Embryonic facial prominence (tissue), 1 donor: ENCODE data around the gene SCRT2.

Source experiments
- DNase-seq: peaks from one replicate; pipeline ENCODE4 v3.0.0-alpha.2; 2016; ENCODE audit errors: extremely low spot score

The SCRT2 gene

GRCh38 chr20:672963-673602 is 2.5 kb downstream of the SCRT2 start:
- no peak for DNase-seq

GRCh38 chr20:671252-672030 is 4.2 kb downstream of the SCRT2 start:
- no peak for DNase-seq

DNA sequence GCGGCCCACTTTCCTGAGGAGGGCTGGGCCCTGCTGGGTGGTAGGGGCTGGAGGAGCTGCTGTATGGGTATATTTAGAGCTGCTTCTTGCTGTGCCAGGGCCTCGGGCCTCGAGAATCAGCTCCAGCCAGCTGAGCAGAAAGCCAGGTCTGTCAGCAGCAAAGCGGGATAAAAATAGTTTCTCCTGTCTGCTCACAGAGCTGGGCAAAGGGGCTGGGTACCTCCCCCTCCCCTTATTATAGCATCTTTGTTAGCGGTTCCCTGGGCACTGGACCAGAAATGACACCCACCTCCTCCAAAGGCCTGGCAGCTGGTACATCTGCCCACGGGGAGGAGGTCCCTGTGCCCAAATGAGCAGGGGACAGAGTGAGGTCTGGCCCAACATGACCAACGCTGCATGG is 6.0 kb downstream of the SCRT2 start:
- DNase-seq: no peak

- no peak for DNase-seq
These were observed 7.0 kb downstream of the SCRT2 start for GRCh38 chr20:668638-669037.

DNA sequence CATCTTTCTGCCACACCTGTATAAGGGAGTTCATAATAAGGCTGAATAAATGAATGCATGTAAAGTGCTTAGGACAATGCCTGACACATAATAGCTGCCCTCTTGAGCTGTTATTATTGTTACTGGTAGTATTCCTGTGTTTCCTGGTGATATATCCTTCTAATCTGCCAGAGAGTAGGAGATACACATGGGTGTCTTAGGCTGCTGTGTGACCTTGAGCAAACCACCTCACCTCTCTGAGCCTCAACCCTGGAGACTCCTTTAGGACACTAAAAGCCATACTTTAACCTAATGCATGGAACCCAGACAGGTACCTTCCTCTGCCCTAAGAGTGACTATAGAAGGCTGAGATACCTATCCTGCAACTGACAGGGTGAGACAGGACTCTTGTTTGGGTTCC is 7.6 kb downstream of the SCRT2 start:
- no peak for DNase-seq

DNA sequence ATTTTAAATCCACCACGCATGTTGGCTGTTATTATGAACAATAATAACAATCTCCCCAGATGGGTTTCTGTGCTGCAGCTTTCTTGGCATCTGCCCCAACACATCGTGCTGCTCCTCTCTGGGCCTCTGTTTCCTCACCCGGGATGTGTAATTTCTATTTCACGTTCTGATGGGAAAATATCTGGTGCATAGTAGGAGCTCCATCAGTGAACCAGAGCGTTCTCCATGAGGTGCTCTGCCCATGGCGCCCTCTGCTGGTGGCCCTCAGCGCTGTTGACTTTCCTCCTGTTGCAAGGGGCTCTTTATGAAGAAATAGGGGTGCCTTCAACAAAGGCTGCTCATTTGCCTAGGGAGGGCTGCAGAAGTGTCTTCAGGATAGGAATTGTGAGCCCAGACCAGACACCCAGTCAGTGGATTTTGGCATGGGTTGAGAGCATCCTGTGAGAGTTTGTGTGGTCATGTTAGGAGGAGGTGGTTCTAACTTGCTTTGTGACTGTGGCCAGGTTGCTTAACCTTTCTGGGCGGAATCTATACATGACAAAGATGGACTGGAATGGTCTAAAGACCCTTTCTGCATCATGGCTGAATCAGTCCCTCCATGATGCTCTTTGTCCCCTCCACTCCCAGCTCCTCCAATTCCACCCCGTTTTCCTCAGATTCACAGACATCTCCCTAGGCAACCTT is 8.1 kb downstream of the SCRT2 start:
- no peak for DNase-seq

DNA sequence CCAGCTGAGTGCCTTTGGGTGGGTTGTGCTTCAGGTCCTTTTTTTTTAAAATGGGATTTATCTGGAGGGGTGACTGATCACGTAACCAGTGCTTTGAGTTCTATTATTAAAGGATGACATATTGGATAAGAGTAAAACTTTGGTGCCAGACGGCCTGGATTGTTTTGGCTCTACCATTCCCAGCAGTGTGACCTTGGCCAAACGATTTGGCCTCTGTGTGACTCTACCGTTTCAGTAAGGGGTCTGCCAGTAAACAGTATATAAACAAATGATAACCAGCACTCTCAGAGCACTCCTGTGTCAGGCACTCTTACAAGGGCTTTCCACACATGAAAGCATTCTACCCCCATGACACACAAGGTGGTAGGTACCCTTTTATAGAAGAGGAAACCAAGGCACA is 8.7 kb downstream of the SCRT2 start:
- no peak for DNase-seq

GRCh38 chr20:665276-665675 is 10.3 kb downstream of the SCRT2 start:
- no peak for DNase-seq

- DNase-seq: no peak
These were observed 11.0 kb downstream of the SCRT2 start for GRCh38 chr20:664576-664975.

DNA sequence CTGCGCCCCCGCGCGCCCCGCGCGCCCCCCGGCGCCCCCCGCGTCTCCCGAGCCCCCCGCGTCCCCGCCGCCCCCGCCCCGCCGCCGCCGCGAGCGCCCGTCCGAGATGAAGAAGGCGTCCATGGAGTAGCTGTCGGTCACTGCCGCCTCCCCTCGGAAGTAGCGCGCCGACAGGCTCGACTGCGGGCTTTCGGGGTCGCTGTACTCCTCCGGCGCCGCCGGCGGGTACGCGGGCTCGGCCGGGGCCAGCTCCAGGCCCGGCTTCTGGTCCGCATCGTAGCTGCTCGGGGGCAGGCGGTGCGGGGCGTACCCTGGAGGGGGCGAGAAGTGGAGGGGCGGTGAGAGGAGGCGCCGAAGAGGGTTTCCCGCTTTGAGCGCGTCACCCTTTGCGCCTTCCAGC is 11.5 kb downstream of the SCRT2 start:
- no peak for DNase-seq

- no peak for DNase-seq
These were observed 12.1 kb downstream of the SCRT2 start for GRCh38 chr20:663315-664090.

- no peak for DNase-seq
These were observed 13.1 kb downstream of the SCRT2 start for GRCh38 chr20:662277-663192.

- no peak for DNase-seq
These were observed 13.9 kb downstream of the SCRT2 start for GRCh38 chr20:661474-662270.

GRCh38 chr20:658731-659291 is 16.8 kb downstream of the SCRT2 start:
- DNase-seq: no peak

- no peak for DNase-seq
These were observed 17.4 kb downstream of the SCRT2 start for GRCh38 chr20:658202-658601.

DNA sequence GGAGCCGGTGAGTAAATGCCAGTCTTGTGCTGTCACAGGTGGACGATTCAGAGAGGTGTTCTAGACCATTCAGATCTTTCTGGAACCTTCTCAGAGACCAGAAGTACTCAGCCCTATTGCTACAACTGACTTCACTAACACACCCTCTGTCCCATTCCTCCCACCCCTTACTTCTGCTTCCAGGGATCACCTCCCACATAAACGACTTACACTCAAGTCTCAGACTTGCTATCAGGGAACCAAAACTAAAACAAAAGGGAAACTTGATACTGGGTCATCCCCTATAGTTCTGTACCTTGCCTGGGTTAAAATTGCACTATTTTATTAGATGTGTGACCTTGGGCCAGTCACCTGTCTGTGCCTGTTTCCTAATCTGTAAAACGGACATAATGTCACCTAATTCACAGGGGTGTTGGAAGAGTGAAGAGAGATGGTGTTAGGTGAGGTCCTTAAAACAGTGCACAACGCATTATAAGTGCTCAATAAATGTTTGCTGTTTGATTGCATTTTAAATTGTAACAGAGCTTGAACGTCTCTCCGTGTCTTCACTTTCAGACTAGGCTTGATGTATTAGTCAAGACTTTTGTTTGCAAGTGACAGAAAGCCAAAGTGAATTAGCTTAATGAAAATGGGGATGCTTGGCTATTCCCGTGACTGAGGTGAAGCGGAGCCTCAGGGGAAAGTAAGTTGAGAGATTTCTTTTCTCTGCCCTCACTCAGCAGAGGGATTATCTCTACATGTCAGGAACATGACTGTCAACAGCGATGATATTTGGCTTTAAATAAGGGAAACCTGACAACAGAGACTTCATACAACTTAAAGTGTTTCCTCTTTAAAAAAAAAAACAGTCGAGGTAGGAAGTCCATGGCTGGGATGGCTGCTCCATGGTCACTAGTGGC is 19.6 kb downstream of the SCRT2 start:
- DNase-seq: no peak

DNA sequence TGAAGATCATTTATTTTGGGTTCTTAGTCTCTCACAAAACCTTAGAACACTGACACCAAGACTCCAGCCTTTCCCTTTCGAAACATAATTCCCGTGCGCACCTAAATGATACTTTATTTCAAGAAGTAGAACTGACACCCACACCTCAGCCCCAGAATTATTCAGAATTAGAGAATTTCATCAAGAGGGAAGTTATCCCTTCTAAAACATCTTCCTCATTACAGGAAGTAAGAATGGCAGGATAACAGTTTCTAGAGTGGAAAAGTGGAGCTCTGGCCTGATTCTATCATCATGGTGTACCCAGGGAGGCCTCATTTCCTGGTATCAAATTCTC is 21.2 kb downstream of the SCRT2 start:
- no peak for DNase-seq

- DNase-seq: no peak
These were observed 21.8 kb downstream of the SCRT2 start for GRCh38 chr20:653590-654416.
